GM23338 (cell line): ENCODE measurements around the gene SLC35A1.

Source experiments
- CREB1 ChIP-seq: fragments of 250-450 bp; sonication (Bioruptor Pico); IDR thresholded peaks from 2 replicates; pipeline ENCODE4 v1.5.0; 2020; ENCODE audit warnings: low read depth, mild to moderate bottlenecking, moderate library complexity
- EZH2 ChIP-seq: fragments of 200-600 bp; sonication (generic); IDR thresholded peaks from one replicate; pipeline ENCODE4 v1.8.0; 2017; ENCODE audit warnings: antibody characterized with exemption, mild to moderate bottlenecking, low read depth; ENCODE audit not compliant: unreplicated experiment
- STAT1 ChIP-seq: IDR thresholded peaks from one replicate; pipeline ENCODE4 v1.6.1; 2016; ENCODE audit warnings: antibody characterized with exemption; ENCODE audit not compliant: unreplicated experiment
- TF ChIP-seq, protein P1 (sequence below), 2 experiments: fragments of 200-600 bp in 1 of 2; sonication (generic) in 1 of 2; conservative IDR thresholded peaks; 2 replicates each; pipeline versions ENCODE4 v1.5.1 to v1.6.1; 2016 to 2017; ENCODE audit warnings: antibody characterized with exemption in 2 of 2, low read depth in 2 of 2, mild to moderate bottlenecking in 2 of 2, moderate library complexity in 1 of 2

GRCh38 chr6:87487555-87487954, 14.8 kb downstream of the SLC35A1 start:
- TF ChIP-seq, protein P1, sequence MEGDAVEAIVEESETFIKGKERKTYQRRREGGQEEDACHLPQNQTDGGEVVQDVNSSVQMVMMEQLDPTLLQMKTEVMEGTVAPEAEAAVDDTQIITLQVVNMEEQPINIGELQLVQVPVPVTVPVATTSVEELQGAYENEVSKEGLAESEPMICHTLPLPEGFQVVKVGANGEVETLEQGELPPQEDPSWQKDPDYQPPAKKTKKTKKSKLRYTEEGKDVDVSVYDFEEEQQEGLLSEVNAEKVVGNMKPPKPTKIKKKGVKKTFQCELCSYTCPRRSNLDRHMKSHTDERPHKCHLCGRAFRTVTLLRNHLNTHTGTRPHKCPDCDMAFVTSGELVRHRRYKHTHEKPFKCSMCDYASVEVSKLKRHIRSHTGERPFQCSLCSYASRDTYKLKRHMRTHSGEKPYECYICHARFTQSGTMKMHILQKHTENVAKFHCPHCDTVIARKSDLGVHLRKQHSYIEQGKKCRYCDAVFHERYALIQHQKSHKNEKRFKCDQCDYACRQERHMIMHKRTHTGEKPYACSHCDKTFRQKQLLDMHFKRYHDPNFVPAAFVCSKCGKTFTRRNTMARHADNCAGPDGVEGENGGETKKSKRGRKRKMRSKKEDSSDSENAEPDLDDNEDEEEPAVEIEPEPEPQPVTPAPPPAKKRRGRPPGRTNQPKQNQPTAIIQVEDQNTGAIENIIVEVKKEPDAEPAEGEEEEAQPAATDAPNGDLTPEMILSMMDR (conservative IDR thresholded peaks at IDR 0.05; ENCODE audit: low read depth in 2 of 2), result no peak
- TF ChIP-seq STAT1 (no peak), CREB1 (CRISPR knock-in tag) (no peak), EZH2 (no peak)
